Measurements from ENCODE around the gene L1TD1. TPM values are rescaled to one million over a fixed set of nuclear protein-coding genes. Genes with fewer than 3 reads are reported as not detected.
"Not testable (repeated sequence)": the region's sequence is repeated elsewhere in the genome, so short reads cannot be mapped to it uniquely, and the experiment has no call there.

L1TD1 gene
- total RNA-seq, 1 donor from 2014 or later, result 0.67 TPM

DNA sequence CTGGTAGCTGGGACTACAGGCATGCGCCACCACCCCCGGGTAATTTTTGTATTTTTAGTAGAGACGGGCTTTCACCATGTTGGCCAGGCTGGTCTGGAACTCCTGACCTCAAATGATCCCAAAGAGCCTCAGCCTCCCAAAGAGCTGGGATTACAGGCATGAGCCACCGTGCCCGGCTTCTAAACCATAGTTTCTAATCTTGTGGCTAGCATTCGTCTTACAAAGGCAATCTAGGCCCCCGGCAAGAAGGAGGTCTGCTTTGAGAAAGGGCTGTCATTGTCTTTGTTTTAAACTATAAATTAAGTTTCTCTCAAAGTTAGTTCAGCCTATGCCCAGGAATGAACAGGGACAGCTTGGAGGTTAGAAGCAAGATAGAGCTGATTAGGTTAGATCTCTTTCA lies 10.3 kb upstream of the L1TD1 start:
- intact Hi-C loops (cut with DNase I), result no loop called here

GRCh38 chr1:62185233-62185632 lies 9.4 kb upstream of the L1TD1 start:
- intact Hi-C loops (cut with DNase I); H3K27me3 ChIP-seq; H3K36me3 ChIP-seq; H3K4me3 ChIP-seq; ATAC-seq; H3K4me1 ChIP-seq; H3K9me3 ChIP-seq; H3K27ac ChIP-seq; DNase-seq: not testable (repeated sequence)

More for the DNA sequence above, 10.3 kb upstream of the L1TD1 start:
- no peaks in the 10 kb centered on the region for H3K4me1 ChIP-seq
- no peak overlapping the region for H3K27ac ChIP-seq
- ATAC-seq (no peak), DNase-seq (no peak)
- H3K36me3 ChIP-seq, result no peaks in the 10 kb centered on the region
- TF ChIP-seq, protein P1, sequence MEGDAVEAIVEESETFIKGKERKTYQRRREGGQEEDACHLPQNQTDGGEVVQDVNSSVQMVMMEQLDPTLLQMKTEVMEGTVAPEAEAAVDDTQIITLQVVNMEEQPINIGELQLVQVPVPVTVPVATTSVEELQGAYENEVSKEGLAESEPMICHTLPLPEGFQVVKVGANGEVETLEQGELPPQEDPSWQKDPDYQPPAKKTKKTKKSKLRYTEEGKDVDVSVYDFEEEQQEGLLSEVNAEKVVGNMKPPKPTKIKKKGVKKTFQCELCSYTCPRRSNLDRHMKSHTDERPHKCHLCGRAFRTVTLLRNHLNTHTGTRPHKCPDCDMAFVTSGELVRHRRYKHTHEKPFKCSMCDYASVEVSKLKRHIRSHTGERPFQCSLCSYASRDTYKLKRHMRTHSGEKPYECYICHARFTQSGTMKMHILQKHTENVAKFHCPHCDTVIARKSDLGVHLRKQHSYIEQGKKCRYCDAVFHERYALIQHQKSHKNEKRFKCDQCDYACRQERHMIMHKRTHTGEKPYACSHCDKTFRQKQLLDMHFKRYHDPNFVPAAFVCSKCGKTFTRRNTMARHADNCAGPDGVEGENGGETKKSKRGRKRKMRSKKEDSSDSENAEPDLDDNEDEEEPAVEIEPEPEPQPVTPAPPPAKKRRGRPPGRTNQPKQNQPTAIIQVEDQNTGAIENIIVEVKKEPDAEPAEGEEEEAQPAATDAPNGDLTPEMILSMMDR (IDR thresholded peaks at IDR 0.05), result no peak
- no peaks in the 10 kb centered on the region for H3K9me3 ChIP-seq
- no peak overlapping the region for H3K4me3 ChIP-seq
- no peaks in the 10 kb centered on the region for H3K27me3 ChIP-seq

- intact Hi-C loops (cut with DNase I), result no loop called here
- DNase-seq, result no peak
- H3K27ac ChIP-seq, result no peak overlapping the region
- no peaks in the 10 kb centered on the region for H3K27me3 ChIP-seq
- no peaks in the 10 kb centered on the region for H3K9me3 ChIP-seq
- H3K36me3 ChIP-seq, result no peaks in the 10 kb centered on the region
- H3K4me1 ChIP-seq, result no peaks in the 10 kb centered on the region
- H3K4me3 ChIP-seq, result no peak overlapping the region
- ATAC-seq, result no peak
- TF ChIP-seq, protein P1 (IDR thresholded peaks at IDR 0.05), result no peak
Observed at GRCh38 chr1:62185677-62186076, 9.0 kb upstream of the L1TD1 start.

DNA sequence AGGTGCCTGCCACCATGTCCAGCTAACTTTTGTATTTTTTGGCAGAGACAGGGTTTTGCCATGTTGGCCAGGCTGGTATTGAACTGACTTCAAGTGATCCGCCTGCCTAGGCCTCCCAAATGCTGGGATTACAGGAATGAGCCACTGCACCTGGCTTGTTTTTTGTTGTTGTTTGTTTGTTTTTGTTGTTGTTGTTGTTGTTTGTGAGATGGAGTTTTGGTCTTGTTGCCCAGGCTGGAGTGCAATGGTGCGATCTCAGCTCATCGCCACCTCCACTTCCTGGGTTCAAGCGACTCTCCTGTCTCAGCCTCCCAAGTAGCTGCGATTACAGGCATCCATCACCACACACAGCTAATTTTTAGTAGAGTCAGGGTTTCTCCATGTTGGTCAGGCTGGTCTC lies 7.1 kb upstream of the L1TD1 start:
- intact Hi-C loops (cut with DNase I), result no loop called here
- no peak for DNase-seq
- H3K27me3 ChIP-seq, result no peaks in the 10 kb centered on the region
- no peak overlapping the region for H3K4me3 ChIP-seq
- no peaks in the 10 kb centered on the region for H3K36me3 ChIP-seq
- no peaks in the 10 kb centered on the region for H3K9me3 ChIP-seq
- no peak overlapping the region for H3K27ac ChIP-seq
- no peak for ATAC-seq
- no peaks in the 10 kb centered on the region for H3K4me1 ChIP-seq
- TF ChIP-seq, protein P1 (IDR thresholded peaks at IDR 0.05), result no peak

DNA sequence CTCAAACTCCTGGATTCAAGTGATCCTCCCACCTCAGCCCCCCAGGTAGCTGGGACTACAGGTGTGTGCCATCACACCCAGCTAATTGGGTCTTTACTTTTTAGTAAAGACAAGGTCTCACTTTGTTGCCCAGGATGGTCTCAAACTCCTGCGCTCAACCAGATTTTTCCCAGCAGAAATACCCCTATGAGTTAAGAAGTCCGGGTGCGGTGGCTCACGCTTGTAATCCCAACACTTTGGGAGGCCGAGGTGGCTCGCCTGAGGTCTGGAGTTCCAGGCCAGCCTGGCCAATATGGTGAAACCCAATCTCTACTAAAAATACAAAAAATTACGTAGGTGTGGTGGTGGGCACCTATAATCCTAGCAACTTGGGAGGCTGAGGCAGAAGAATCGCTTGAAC lies 6.5 kb upstream of the L1TD1 start:
- Histone ChIP-seq H3K4me1 (no peaks in the 10 kb centered on the region), H3K4me3 (no peak overlapping the region), H3K27me3 (no peaks in the 10 kb centered on the region), H3K27ac (no peak overlapping the region), H3K36me3 (no peaks in the 10 kb centered on the region), H3K9me3 (no peaks in the 10 kb centered on the region)
- intact Hi-C loops (cut with DNase I), result no loop called here
- TF ChIP-seq, protein P1 (IDR thresholded peaks at IDR 0.05), result no peak
- no peak for ATAC-seq
- DNase-seq, result no peak

GRCh38 chr1:62196086-62196690 lies 1.5 kb downstream of the L1TD1 start:
- H3K27ac ChIP-seq, result no peak overlapping the region
- H3K36me3 ChIP-seq, result no peaks in the 10 kb centered on the region
- no peak for ATAC-seq
- no peak overlapping the region for H3K4me3 ChIP-seq
- intact Hi-C loops (cut with DNase I), result no loop called here
- peaks cover 27% of the 10 kb centered on the region for H3K27me3 ChIP-seq
- no peaks in the 10 kb centered on the region for H3K4me1 ChIP-seq
- TF ChIP-seq, protein P1 (IDR thresholded peaks at IDR 0.05), result no peak
- no peak for DNase-seq
- H3K9me3 ChIP-seq, result no peaks in the 10 kb centered on the region

Measured in upper lobe of right lung (tissue), 1 donor.